HG03025 (cell line): Measurements from ENCODE around the gene CARMIL1.
A peak's percentile ranks its signal among the peaks of the same experiment; 100 is the strongest.
"Not testable (repeated sequence)": the region's sequence is repeated elsewhere in the genome, so short reads cannot be mapped to it uniquely, and the experiment has no call there.

ENCODE experiments used
- ATAC-seq: cut with Tn5 transposase; IDR thresholded peaks from one replicate; pipeline ENCODE4 v1.9.1; 2021; ENCODE audit warnings: mild to moderate bottlenecking, moderate library complexity; ENCODE audit not compliant: unreplicated experiment, low FRiP score

CARMIL1 gene

GRCh38 chr6:25275436-25275835, 3.7 kb upstream of the CARMIL1 start:
- ATAC-seq = no peak

GRCh38 chr6:25277386-25277785, 1.8 kb upstream of the CARMIL1 start:
- no peak for ATAC-seq

- ATAC-seq = no peak
Measured at GRCh38 chr6:25277857-25278256, 1.3 kb upstream of the CARMIL1 start.

GRCh38 chr6:25278261-25278913, 787 bp upstream of the CARMIL1 start:
- peak; percentile 30 for ATAC-seq

- ATAC-seq = no peak
Measured at GRCh38 chr6:25279748-25280343, 672 bp downstream of the CARMIL1 start.

- ATAC-seq = no peak
Measured at GRCh38 chr6:25280344-25281074, 1.3 kb downstream of the CARMIL1 start.

GRCh38 chr6:25286891-25287290, 7.7 kb downstream of the CARMIL1 start:
- no peak for ATAC-seq

GRCh38 chr6:25287941-25288340, 8.8 kb downstream of the CARMIL1 start:
- ATAC-seq = no peak

- no peak for ATAC-seq
Measured at GRCh38 chr6:25288518-25288917, 9.3 kb downstream of the CARMIL1 start.

- no peak for ATAC-seq
Measured at GRCh38 chr6:25290306-25291060, 11.3 kb downstream of the CARMIL1 start.

GRCh38 chr6:25292384-25292783, 13.2 kb downstream of the CARMIL1 start:
- ATAC-seq = no peak

GRCh38 chr6:25295651-25296050, 16.5 kb downstream of the CARMIL1 start:
- no peak for ATAC-seq

- ATAC-seq = no peak
Measured at GRCh38 chr6:25296217-25296905, 17.2 kb downstream of the CARMIL1 start.

GRCh38 chr6:25297039-25297441, 17.9 kb downstream of the CARMIL1 start:
- no peak for ATAC-seq

- ATAC-seq = no peak
Measured at GRCh38 chr6:25297823-25298522, 18.8 kb downstream of the CARMIL1 start.

GRCh38 chr6:25298523-25298865, 19.3 kb downstream of the CARMIL1 start:
- ATAC-seq = not testable (repeated sequence)

- no peak for ATAC-seq
Measured at GRCh38 chr6:25301362-25301761, 22.2 kb downstream of the CARMIL1 start.

GRCh38 chr6:25302151-25302550, 23.0 kb downstream of the CARMIL1 start:
- no peak for ATAC-seq

GRCh38 chr6:25302677-25303128, 23.5 kb downstream of the CARMIL1 start:
- ATAC-seq = no peak

GRCh38 chr6:25303254-25303653, 24.1 kb downstream of the CARMIL1 start:
- ATAC-seq = no peak
